Measurements from ENCODE around the gene PCDHB8.
A peak's percentile ranks its signal among the peaks of the same experiment; 100 is the strongest.
"Not testable (repeated sequence)": the region's sequence is repeated elsewhere in the genome, so short reads cannot be mapped to it uniquely, and the experiment has no call there.

Gene PCDHB8

GRCh38 chr5:141177577-141178191 lies at the start of gene PCDHB8:
Gene PCDHB8, plus strand, starts transcription at chr5:141177790. Its CDS starts 245 bp downstream, at chr5:141178035.
- peak in 1 of 6 experiments; percentile 3 for DNase-seq

GRCh38 chr5:141135030-141135717 lies 42.4 kb upstream of the PCDHB8 start, which contains the start of gene PCDHB5:
Gene PCDHB5, plus strand, starts transcription at chr5:141135206. Its CDS starts 229 bp downstream, at chr5:141135435.
- peak in 1 of 6 experiments; percentile 10 for DNase-seq

GRCh38 chr5:141135718-141136266 lies 41.8 kb upstream of the PCDHB8 start:
- DNase-seq: no peak

GRCh38 chr5:141137346-141137745 lies 40.2 kb upstream of the PCDHB8 start:
- not testable (repeated sequence) for DNase-seq

GRCh38 chr5:141149812-141150211 lies 27.8 kb upstream of the PCDHB8 start, which contains the start of gene PCDHB6:
Gene PCDHB6, plus strand, starts transcription at chr5:141150057. Its CDS starts 201 bp downstream, at chr5:141150258.
- no peak for DNase-seq

GRCh38 chr5:141150224-141150992 lies 27.2 kb upstream of the PCDHB8 start:
- no peak for DNase-seq

GRCh38 chr5:141150993-141151325 lies 26.6 kb upstream of the PCDHB8 start:
- DNase-seq: no peak

- not testable (repeated sequence) for DNase-seq
Observed at GRCh38 chr5:141151632-141152031, 26.0 kb upstream of the PCDHB8 start.

- not testable (repeated sequence) for DNase-seq
Observed at GRCh38 chr5:141152096-141152495, 25.5 kb upstream of the PCDHB8 start.

GRCh38 chr5:141155540-141156374 lies 21.8 kb upstream of the PCDHB8 start:
- DNase-seq: no peak

- not testable (repeated sequence) for DNase-seq
Observed at GRCh38 chr5:141157356-141157755, 20.2 kb upstream of the PCDHB8 start.

GRCh38 chr5:141157901-141158300 lies 19.7 kb upstream of the PCDHB8 start:
- DNase-seq: not testable (repeated sequence)

- peak in 2 of 6 experiments; percentile 3 to 7 for DNase-seq
Observed at GRCh38 chr5:141172381-141173204, 5.0 kb upstream of the PCDHB8 start, which contains the start of gene PCDHB7. Gene PCDHB7, plus strand, starts transcription at chr5:141172644. Its CDS starts 192 bp downstream, at chr5:141172836.

GRCh38 chr5:141174291-141175104 lies 3.1 kb upstream of the PCDHB8 start:
- not testable (repeated sequence) for DNase-seq

- no peak for DNase-seq
Observed at GRCh38 chr5:141175933-141176332, 1.7 kb upstream of the PCDHB8 start.

- not testable (repeated sequence) for DNase-seq
Observed at GRCh38 chr5:141179371-141179770, 1.8 kb downstream of the PCDHB8 start.

GRCh38 chr5:141179876-141180275 lies 2.3 kb downstream of the PCDHB8 start:
- not testable (repeated sequence) for DNase-seq

GRCh38 chr5:141180313-141180712 lies 2.7 kb downstream of the PCDHB8 start:
- DNase-seq: no peak

- DNase-seq: no peak
Observed at GRCh38 chr5:141182248-141182647, 4.7 kb downstream of the PCDHB8 start, which contains the start of gene PCDHB16. Gene PCDHB16, plus strand, starts transcription at chr5:141182387. Its CDS starts 173 bp downstream, at chr5:141182560.

All from stimulated activated naive CD4-positive, alpha-beta T cell (primary cell).